GM12892 (cell line): ENCODE data around the gene ERO1B.
"Not testable (repeated sequence)": the region's sequence is repeated elsewhere in the genome, so short reads cannot be mapped to it uniquely, and the experiment has no call there.

Experiments
- POLR2A ChIP-seq: IDR thresholded peaks from 2 replicates; pipeline ENCODE4 v1.6.1; 2011; ENCODE audit warnings: low read depth, low read length, control low read depth
- TAF1 ChIP-seq: IDR thresholded peaks from 2 replicates; pipeline ENCODE4 v1.6.1; 2011; ENCODE audit warnings: low read depth, mild to moderate bottlenecking, control low read depth, low read length, borderline replicate concordance

DNA sequence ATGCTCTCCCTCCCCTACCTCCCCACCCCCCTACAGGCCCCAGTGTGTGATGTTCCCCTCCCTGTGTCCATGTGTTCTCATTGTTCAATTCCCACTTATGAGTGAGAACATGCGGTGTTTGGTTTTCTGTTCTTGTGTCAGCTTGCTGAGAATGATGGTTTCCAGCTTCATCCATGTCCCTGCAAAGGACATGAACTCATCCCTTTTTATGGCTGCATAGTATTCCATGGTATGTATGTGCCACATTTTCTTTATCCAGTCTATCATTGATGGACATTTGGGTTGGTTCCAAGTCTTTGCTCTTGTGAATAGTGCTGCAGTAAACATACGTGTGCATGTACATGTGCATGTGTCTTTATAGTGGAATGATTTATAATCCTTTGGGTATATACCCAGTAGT, 95.3 kb downstream of the ERO1B start:
- TF ChIP-seq POLR2A, TAF1: not testable (repeated sequence)
